OCI-LY7 (cell line): Measurements from ENCODE around the gene NFATC2IP.

ENCODE experiments used
- CTCF ChIP-seq: fragments of 200-600 bp; sonication (generic); conservative IDR thresholded peaks from 2 replicates; pipeline ENCODE4 v1.5.1; 2014; ENCODE audit warnings: mild to moderate bottlenecking, antibody characterized with exemption, low read length, moderate library complexity, mixed read lengths
- EZH2phosphoT487 ChIP-seq: fragments of 200-600 bp; sonication (generic); IDR thresholded peaks from 2 replicates; pipeline ENCODE4 v1.6.1; 2018; ENCODE audit warnings: low read depth, borderline replicate concordance, mild to moderate bottlenecking, mixed run types, antibody characterized with exemption, low read length, moderate library complexity, mixed read lengths

- TF ChIP-seq CTCF (0 out of 2 replicates have a peak, but pooled peaks have one; percentile 29), EZH2phosphoT487 (no peak)
These were observed 26.4 kb upstream of the NFATC2IP start for GRCh38 chr16:28924399-28924761.
